H1 (cell line): ENCODE data around the gene METTL5. TPM values are rescaled to one million over a fixed set of nuclear protein-coding genes. Genes with fewer than 3 reads are reported as not detected.

ENCODE experiments used
- CTCF ChIA-PET: fragments of 300-600 bp; sonication (Branson Sonifier 250); formaldehyde crosslinking; loops from one replicate; lab custom pipeline; 2021; ENCODE audit not compliant: partially characterized antibody; lab: Charles Lee
- POLR2A ChIA-PET: fragments of 300-600 bp; sonication (Branson Sonifier 250); formaldehyde crosslinking; loops from one replicate; lab custom pipeline; 2021; ENCODE audit warnings: inconsistent platforms; ENCODE audit not compliant: partially characterized antibody; lab: Charles Lee
- DNase-seq, 2 experiments: peaks; one replicate each; pipeline versions ENCODE4 v3.0.0 to v3.0.0-alpha.2; 2010 to 2022; ENCODE audit warnings: low spot score in 2 of 2, low read depth in 1 of 2, mixed read lengths in 1 of 2
- FAIRE-seq: peaks from 2 replicates; lab custom pipeline; 2011; peaks lifted over from hg19 to GRCh38; lab: Jason Lieb, UNC
- H2AFZ ChIP-seq: 2 replicates; pipeline ENCODE4 v1.8.1; 2012; ENCODE audit warnings: low read length, inconsistent platforms
- H2AK5ac ChIP-seq: 2 replicates; pipeline ENCODE4 v1.6.1; 2013; ENCODE audit warnings: low read depth, low read length
- H2BK120ac ChIP-seq: replicated peaks from 2 replicates; pipeline ENCODE3; 2013; ENCODE audit warnings: low read depth, low read length, inconsistent platforms
- H2BK12ac ChIP-seq: 2 replicates; pipeline ENCODE4 v1.6.1; 2013; ENCODE audit warnings: low read depth, low read length
- H2BK15ac ChIP-seq: 2 replicates; pipeline ENCODE4 v1.6.1; 2013; ENCODE audit warnings: low read length
- H2BK20ac ChIP-seq: 2 replicates; pipeline ENCODE4 v1.6.1; 2013; ENCODE audit warnings: low read length
- H2BK5ac ChIP-seq: 2 replicates; pipeline ENCODE4 v1.6.1; 2013; ENCODE audit warnings: low read depth, low read length
- H3K14ac ChIP-seq: 2 replicates; pipeline ENCODE4 v1.6.1; 2013; ENCODE audit warnings: inconsistent platforms; ENCODE audit not compliant: insufficient read length
- H3K18ac ChIP-seq: 2 replicates; pipeline ENCODE4 v1.6.1; 2013; ENCODE audit warnings: low read length; ENCODE audit errors: extremely low read depth
- H3K23ac ChIP-seq: 2 replicates; pipeline ENCODE4 v1.6.1; 2013; ENCODE audit warnings: inconsistent platforms; ENCODE audit not compliant: insufficient read length
- H3K23me2 ChIP-seq: 2 replicates; pipeline ENCODE4 v1.6.1; 2013; ENCODE audit warnings: low read depth, low read length
- H3K27ac ChIP-seq: 2 replicates; pipeline ENCODE4 v1.6.1; 2011; ENCODE audit warnings: low read depth, low read length, inconsistent platforms
- H3K27me3 ChIP-seq, 4 experiments: replicated peaks in 1 of 4; 1 replicate in 1 of 4; 2 replicates in 3 of 4; pipeline versions ENCODE4 v1.6.1 to v1.8.1; 2011 to 2013; ENCODE audit warnings: low read length in 3 of 4, mild to moderate bottlenecking in 3 of 4, inconsistent platforms in 2 of 4, mixed read lengths in 2 of 4, moderate library complexity in 1 of 4; ENCODE audit not compliant: control insufficient read depth in 3 of 4, insufficient read depth in 3 of 4; ENCODE audit errors: extremely low read depth in 1 of 4
- H3K36me3 ChIP-seq, 4 experiments: 2 replicates each; pipeline versions ENCODE4 v1.6.1 to v1.8.1; 2011 to 2013; ENCODE audit warnings: mild to moderate bottlenecking in 4 of 4, low read length in 3 of 4, moderate library complexity in 2 of 4, control low read depth in 1 of 4, inconsistent platforms in 1 of 4; ENCODE audit not compliant: insufficient read depth in 4 of 4, control insufficient read depth in 2 of 4
- H3K4ac ChIP-seq: replicated peaks from 2 replicates; pipeline ENCODE3; 2013; ENCODE audit warnings: low read length, low read depth, mixed read lengths, inconsistent platforms; ENCODE audit not compliant: insufficient read length
- H3K4me1 ChIP-seq, 4 experiments: replicated peaks in 1 of 4; 1 replicate in 1 of 4; 2 replicates in 3 of 4; pipeline versions ENCODE4 v1.6.1 to v1.8.1; 2011 to 2013; ENCODE audit warnings: low read length in 3 of 4, inconsistent platforms in 2 of 4, mixed read lengths in 1 of 4; ENCODE audit not compliant: insufficient read depth in 4 of 4, control insufficient read depth in 3 of 4
- H3K4me2 ChIP-seq, 2 experiments: 2 replicates each; pipeline versions ENCODE4 v1.6.1 to v1.8.1; 2011 to 2013; ENCODE audit warnings: low read depth in 2 of 2, low read length in 2 of 2, control low read depth in 1 of 2, inconsistent platforms in 1 of 2, mild to moderate bottlenecking in 1 of 2; ENCODE audit not compliant: insufficient read depth in 1 of 2
- H3K4me3 ChIP-seq, 4 experiments: fragments of 200-600, 300-600 bp in 1 of 4; sonication (generic), shearing (Covaris generic), sonication (Bioruptor Twin) in 1 of 4; 2 replicates each; pipeline versions ENCODE4 v1.5.1 to v1.8.1; 2011 to 2016; ENCODE audit warnings: low read length in 4 of 4, low read depth in 3 of 4, control low read depth in 2 of 4, inconsistent platforms in 2 of 4, mild to moderate bottlenecking in 2 of 4, mixed read lengths in 1 of 4, moderate library complexity in 1 of 4; ENCODE audit not compliant: insufficient read depth in 2 of 4; ENCODE audit errors: extremely low read depth in 1 of 4
- H3K56ac ChIP-seq: replicated peaks from 2 replicates; pipeline ENCODE3; 2013; ENCODE audit warnings: low read depth, mild to moderate bottlenecking, mixed read lengths, low read length, inconsistent platforms; ENCODE audit not compliant: insufficient read length
- H3K79me1 ChIP-seq: 2 replicates; pipeline ENCODE4 v1.6.1; 2013; ENCODE audit warnings: low read depth, low read length, control low read depth
- H3K79me2 ChIP-seq, 2 experiments: 2 replicates each; pipeline versions ENCODE4 v1.6.1 to v1.8.1; 2012 to 2013; ENCODE audit warnings: low read length in 2 of 2, mild to moderate bottlenecking in 2 of 2, inconsistent platforms in 1 of 2; ENCODE audit not compliant: insufficient read depth in 2 of 2, control insufficient read depth in 1 of 2
- H3K9ac ChIP-seq, 4 experiments: replicated peaks in 1 of 4; 1 replicate in 1 of 4; 2 replicates in 3 of 4; pipeline versions ENCODE4 v1.6.1 to v1.8.1; 2011 to 2013; ENCODE audit warnings: low read depth in 3 of 4, low read length in 3 of 4, control low read depth in 2 of 4, mild to moderate bottlenecking in 2 of 4, moderate library complexity in 2 of 4, inconsistent platforms in 1 of 4; ENCODE audit errors: extremely low read depth in 1 of 4
- H3K9me3 ChIP-seq, 2 experiments: 2 replicates each; pipeline versions ENCODE4 v1.6.1 to v1.8.1; 2012 to 2013; ENCODE audit warnings: mild to moderate bottlenecking in 2 of 2, moderate library complexity in 2 of 2, control low read depth in 1 of 2, inconsistent platforms in 1 of 2, low read depth in 1 of 2, low read length in 1 of 2, mixed read lengths in 1 of 2; ENCODE audit not compliant: insufficient read depth in 2 of 2
- H4K20me1 ChIP-seq, 2 experiments: replicated peaks in 1 of 2; 2 replicates each; pipeline versions ENCODE3 to v1.8.1; 2011 to 2013; ENCODE audit warnings: inconsistent platforms in 2 of 2, low read length in 2 of 2, mild to moderate bottlenecking in 1 of 2; ENCODE audit not compliant: insufficient read depth in 2 of 2, control insufficient read depth in 1 of 2
- H4K5ac ChIP-seq: 2 replicates; pipeline ENCODE4 v1.6.1; 2013; ENCODE audit warnings: low read length, low read depth, mixed read lengths, inconsistent platforms; ENCODE audit not compliant: insufficient read length
- H4K8ac ChIP-seq: 2 replicates; pipeline ENCODE4 v1.8.0; 2013; ENCODE audit warnings: mild to moderate bottlenecking, moderate library complexity, low read length, inconsistent platforms; ENCODE audit not compliant: insufficient read depth; ENCODE audit errors: extremely low read depth
- H4K91ac ChIP-seq: replicated peaks from 2 replicates; pipeline ENCODE3; 2013; ENCODE audit warnings: low read length, mixed read lengths, inconsistent platforms; ENCODE audit not compliant: insufficient read length
- CBX5 ChIP-seq: fragments of 300-800, 300-1000 bp; sonication (generic); IDR thresholded peaks from 2 replicates; pipeline ENCODE4 v1.7.1; 2016; ENCODE audit warnings: antibody characterized with exemption, low read length, low read depth
- CHD1 ChIP-seq: IDR thresholded peaks from 2 replicates; pipeline ENCODE4 v1.6.1; 2012; ENCODE audit warnings: low read depth, low read length, improper control_type of control experiment
- CHD2 ChIP-seq: IDR thresholded peaks from 2 replicates; pipeline ENCODE4 v1.6.1; 2012; ENCODE audit warnings: low read length, improper control_type of control experiment
- FOSL1 ChIP-seq: IDR thresholded peaks from 2 replicates; pipeline ENCODE4 v1.6.1; 2011; ENCODE audit warnings: mild to moderate bottlenecking, low read depth, low read length, moderate library complexity; ENCODE audit not compliant: insufficient read depth
- KDM5A ChIP-seq: fragments of 200-600 bp; IDR thresholded peaks from 2 replicates; pipeline ENCODE4 v1.7.1; 2012; ENCODE audit warnings: mild to moderate bottlenecking, low read length, inconsistent platforms, mixed read lengths
- SRF ChIP-seq: IDR thresholded peaks from 2 replicates; pipeline ENCODE4 v1.6.1; 2011; ENCODE audit warnings: mild to moderate bottlenecking, low read depth, low read length, moderate library complexity
- TCF12 ChIP-seq: IDR thresholded peaks from 2 replicates; pipeline ENCODE4 v1.6.1; 2011; ENCODE audit warnings: low read depth, mild to moderate bottlenecking, low read length
- ZNF274 ChIP-seq: IDR thresholded peaks from 2 replicates; pipeline ENCODE4 v1.7.0; 2012; ENCODE audit warnings: low read length, borderline replicate concordance; ENCODE audit errors: extremely low read depth
- WGBS, 2 experiments: shearing (Covaris generic) in 1 of 2; methylation state at CpG; one replicate each; pipeline versions ENCODE4 v1.1.6 to v1.1.7; 2013 to 2015; ENCODE audit warnings: low lambda C conversion rate in 2 of 2, mixed read lengths in 2 of 2, inconsistent platforms in 1 of 2, low coverage in 1 of 2, missing lambda C conversion rate in 1 of 2; ENCODE audit not compliant: insufficient replicate concordance in 2 of 2, insufficient coverage in 1 of 2, insufficient read length in 1 of 2; ENCODE audit errors: extremely low coverage in 1 of 2, missing lambda C conversion rate in 1 of 2; 5-methylcytosine and 5-hydroxymethylcytosine counted together
- polyA plus RNA-seq, 7 experiments: library from polyadenylated mRNA; depleted of rRNA in 3 of 7; stranded (reverse) in 5 of 7; unstranded in 2 of 7; fragments of >200 nt in 5 of 7; fragments of 200-250 nt in 2 of 7; gene quantifications; 1 replicate in 5 of 7; 2 replicates in 1 of 7; 4 replicates in 1 of 7; pipeline versions ENCODE4 v1.2.1 to v1.2.3, GENCODE V29; 2011 to 2013; ENCODE audit warnings: missing spikeins in 2 of 7, mixed read lengths in 2 of 7
- total RNA-seq: library from RNA; stranded (reverse); fragmentation: NEBNext Ultra II Directional; extraction: Animal tissue kit (Norgen Biotek cat#: 25700); gene quantifications from 2 replicates; pipeline ENCODE4 v1.2.1, GENCODE V29; 2021

The METTL5 gene
- total and polyA plus RNA-seq, 2 of the 8 experiments (the other 6 are each of a cell fraction or from before 2014, with no cell fraction given) = 34.5 to 74.1 TPM

- H3K9me3 ChIP-seq = no peaks in the 10 kb centered on the region
- no peak overlapping the region for H2BK12ac ChIP-seq
- H2AFZ ChIP-seq = no peak overlapping the region
- H3K4me2 ChIP-seq = no peak overlapping the region
- peaks cover 0 to 12% of the 10 kb centered on the region in 2 experiments; a peak in 2 of 4 replicates for H3K79me2 ChIP-seq
- H3K27ac ChIP-seq = no peak overlapping the region
- H3K9ac ChIP-seq = no peak overlapping the region
- no peak overlapping the region for H4K5ac ChIP-seq
- FAIRE-seq (no peak), DNase-seq (no peak)
- no peak overlapping the region for H3K23ac ChIP-seq
- H2AK5ac ChIP-seq = no peak overlapping the region
- H3K4me1 ChIP-seq = peaks cover 0 to 3% (median 0%) of the 10 kb centered on the region in 4 experiments; a peak in 2 of 7 replicates
- no peak overlapping the region for H4K8ac ChIP-seq
- H3K79me1 ChIP-seq = no peaks in the 10 kb centered on the region
- no peaks in the 10 kb centered on the region for H3K36me3 ChIP-seq
- H3K23me2 ChIP-seq = no peaks in the 10 kb centered on the region
- H3K27me3 ChIP-seq = no peaks in the 10 kb centered on the region
- no peak overlapping the region for H3K56ac ChIP-seq
- no peak overlapping the region for H2BK120ac ChIP-seq
- H2BK15ac ChIP-seq = no peak overlapping the region
- peaks cover 0 to 2% of the 10 kb centered on the region in 2 experiments for H4K20me1 ChIP-seq
- ChIA-PET CTCF (interaction anchor here (0.9 kb wide), 1 partner anchor 53 kb away, joined by 7 read pairs; no protein-coding TSS in a partner anchor), POLR2A (no interaction called here)
- H2BK20ac ChIP-seq = no peak overlapping the region
- H3K14ac ChIP-seq = no peak overlapping the region
- no peak overlapping the region for H3K18ac ChIP-seq
- H3K4me3 ChIP-seq = no peak overlapping the region
- 96% methylated on average over 6 of the region's 7 CpGs; no CpG with 5 or more reads in 1 of the 2 experiments for WGBS, 2 experiments
- no peak overlapping the region for H3K4ac ChIP-seq
- H2BK5ac ChIP-seq = no peak overlapping the region
- no peak overlapping the region for H4K91ac ChIP-seq
- no peak for TF ChIP-seq CHD2
- TF ChIP-seq FOSL1 = no peak
- TF ChIP-seq CHD1 = no peak
- no peak for TF ChIP-seq TCF12
- no peak for TF ChIP-seq KDM5A
- TF ChIP-seq SRF = no peak
- no peak for TF ChIP-seq CBX5
- no peak for TF ChIP-seq ZNF274
Observed at GRCh38 chr2:169868951-169869350, 44.2 kb upstream of the METTL5 start.
